ENCODE measurements around the gene PARL.

Gene PARL

DNA sequence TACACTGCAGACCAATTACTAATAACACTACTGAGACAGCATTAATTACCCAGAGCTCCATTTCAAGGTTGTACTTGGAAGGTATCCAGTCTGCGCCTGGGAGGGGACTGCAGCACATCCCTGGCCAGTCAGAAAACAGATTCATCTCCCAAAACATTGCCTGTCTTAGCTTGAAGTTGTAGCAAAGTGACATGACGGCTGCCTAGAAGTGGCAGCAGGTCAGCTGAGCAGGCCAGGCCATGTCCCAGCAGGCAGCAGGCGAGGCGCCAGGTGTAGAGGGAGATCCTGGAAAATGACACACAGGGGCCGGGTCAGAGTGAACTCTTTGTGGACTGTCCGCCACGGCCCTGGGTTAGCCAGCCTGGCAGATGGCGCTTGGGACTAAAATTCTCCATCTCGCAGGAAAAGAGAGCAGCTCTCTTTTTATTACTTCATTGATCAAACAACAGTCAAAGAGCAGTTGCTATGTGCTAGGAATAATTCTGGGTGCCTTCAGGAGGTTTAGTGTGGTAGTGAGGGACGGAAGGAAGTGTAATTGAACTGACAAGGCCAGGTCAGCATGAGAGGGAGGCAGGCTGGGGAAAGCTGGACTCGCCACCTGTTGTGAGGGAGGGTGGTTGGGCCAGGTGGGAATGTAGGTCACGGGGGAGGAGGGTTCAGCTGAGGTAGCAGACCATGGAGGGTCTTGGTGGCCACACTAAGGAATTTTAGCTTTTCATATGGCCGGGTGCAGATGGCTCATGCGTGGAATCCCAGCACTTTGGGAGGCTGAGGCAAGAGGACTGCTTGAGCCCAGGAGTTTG is 58.0 kb downstream of the PARL start:
- TF ChIP-seq, protein P1, sequence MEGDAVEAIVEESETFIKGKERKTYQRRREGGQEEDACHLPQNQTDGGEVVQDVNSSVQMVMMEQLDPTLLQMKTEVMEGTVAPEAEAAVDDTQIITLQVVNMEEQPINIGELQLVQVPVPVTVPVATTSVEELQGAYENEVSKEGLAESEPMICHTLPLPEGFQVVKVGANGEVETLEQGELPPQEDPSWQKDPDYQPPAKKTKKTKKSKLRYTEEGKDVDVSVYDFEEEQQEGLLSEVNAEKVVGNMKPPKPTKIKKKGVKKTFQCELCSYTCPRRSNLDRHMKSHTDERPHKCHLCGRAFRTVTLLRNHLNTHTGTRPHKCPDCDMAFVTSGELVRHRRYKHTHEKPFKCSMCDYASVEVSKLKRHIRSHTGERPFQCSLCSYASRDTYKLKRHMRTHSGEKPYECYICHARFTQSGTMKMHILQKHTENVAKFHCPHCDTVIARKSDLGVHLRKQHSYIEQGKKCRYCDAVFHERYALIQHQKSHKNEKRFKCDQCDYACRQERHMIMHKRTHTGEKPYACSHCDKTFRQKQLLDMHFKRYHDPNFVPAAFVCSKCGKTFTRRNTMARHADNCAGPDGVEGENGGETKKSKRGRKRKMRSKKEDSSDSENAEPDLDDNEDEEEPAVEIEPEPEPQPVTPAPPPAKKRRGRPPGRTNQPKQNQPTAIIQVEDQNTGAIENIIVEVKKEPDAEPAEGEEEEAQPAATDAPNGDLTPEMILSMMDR (conservative IDR thresholded peaks at IDR 0.05; ENCODE audit: low read depth, low read length) = no peak
- no peak overlapping the region for H3K4me3 ChIP-seq (ENCODE audit: low read length)
- no peak for DNase-seq (ENCODE audit: low read depth)

DNA sequence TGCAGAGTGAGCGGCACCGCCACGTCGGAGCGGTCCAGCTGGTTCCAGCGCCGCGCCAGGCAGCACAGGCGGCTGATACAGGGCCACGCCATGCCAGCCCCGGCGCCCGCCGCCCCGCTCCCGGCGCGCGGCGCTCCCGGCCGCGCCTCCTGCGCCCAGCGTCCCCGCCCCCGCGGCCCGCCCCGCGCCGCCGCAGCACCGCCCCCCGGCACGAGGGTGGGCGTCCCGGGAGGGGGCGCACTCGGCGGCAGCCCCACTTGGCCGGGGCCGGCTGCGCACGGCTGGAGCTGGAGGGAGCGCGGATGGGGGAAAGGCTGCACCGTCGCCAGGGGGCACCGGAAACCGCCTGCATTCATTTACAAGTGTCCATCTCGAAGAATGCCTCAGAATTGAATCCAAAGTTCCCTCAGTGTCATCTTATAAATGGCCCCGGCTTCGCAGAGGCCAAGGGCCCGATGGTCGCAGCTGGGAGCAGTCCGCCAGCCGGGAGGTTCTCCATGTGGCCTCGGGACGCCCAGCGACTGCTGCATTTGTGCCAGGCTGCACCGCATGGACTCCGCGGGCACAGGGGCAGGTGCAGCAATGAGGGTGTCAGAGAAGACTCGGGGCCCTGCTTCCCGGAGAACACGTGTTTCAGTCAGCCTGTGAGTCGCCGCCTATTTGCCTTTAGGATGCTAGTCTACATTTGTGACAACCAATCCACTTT is 59.1 kb downstream of the PARL start, which contains the start of gene MAP6D1:
TSS of gene MAP6D1 (minus strand) at position 122 of the 706 bp plus-strand sequence. CDS start at position 92, 30 bp downstream.
- TF ChIP-seq, protein P1 (conservative IDR thresholded peaks at IDR 0.05; ENCODE audit: low read depth, low read length) = peak; percentile 49
- DNase-seq (ENCODE audit: low read depth) = no peak
- H3K4me3 ChIP-seq (ENCODE audit: low read length) = peak within 1 kb of the TSS; percentile 63

DNA sequence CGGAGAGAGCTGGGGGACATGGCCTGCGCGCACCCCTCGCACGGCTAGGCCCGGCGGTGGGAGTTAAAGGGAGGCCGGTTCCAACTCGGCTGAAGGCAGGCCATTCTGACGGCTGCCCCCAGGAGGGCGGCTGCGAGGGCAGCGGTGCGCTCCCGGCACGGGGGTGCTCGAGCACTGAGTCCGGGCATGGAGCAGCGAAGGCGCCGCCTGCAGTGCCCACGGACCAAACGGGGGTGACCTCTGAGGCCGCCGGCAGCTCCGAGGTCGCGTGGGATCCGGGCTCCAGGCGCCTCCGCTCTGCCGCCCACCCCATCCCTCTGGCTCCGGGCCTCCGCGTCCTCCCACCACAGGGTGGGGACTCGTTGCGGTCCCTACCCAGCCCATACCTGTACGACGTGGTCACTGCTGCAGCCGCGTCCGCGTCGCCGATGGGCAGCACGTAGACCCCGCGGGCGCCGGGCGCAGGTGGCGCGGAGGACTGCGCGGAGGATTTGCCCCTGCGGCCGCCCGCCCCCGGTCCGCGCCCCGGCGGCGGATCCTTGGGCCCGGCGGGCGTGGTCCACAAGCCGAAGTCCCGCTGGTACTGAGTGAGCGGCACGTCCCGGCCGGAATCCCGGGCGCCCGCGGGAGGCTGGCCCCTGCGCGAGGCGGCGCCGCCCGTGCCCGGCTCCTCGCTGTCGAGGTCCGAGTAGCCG is 59.8 kb downstream of the PARL start:
- TF ChIP-seq, protein P1 (conservative IDR thresholded peaks at IDR 0.05; ENCODE audit: low read depth, low read length) = no peak
- no peak for DNase-seq (ENCODE audit: low read depth)
- H3K4me3 ChIP-seq (ENCODE audit: low read length) = peak overlapping the region; percentile 63

DNA sequence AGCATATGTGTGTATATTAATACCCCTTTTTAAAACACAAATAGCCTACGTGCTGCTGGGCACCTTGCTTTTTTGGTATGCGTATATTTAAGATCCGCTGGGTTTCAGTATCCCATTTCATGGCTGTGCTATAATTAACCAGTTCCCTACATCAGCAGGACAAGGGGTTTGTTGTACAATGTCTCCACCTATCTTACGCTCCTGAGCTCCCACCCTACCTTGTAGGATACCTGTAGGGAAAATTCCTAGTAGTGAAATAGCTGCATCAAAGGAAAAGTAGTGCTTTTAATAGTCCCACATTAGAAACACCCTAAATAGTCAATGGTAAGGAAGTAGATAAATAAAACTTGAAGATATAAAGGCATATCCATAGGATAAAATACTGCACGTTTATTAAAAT is 60.7 kb downstream of the PARL start:
- no peak for DNase-seq (ENCODE audit: low read depth)
- TF ChIP-seq, protein P1 (conservative IDR thresholded peaks at IDR 0.05; ENCODE audit: low read depth, low read length) = no peak
- peak overlapping the region; percentile 63 for H3K4me3 ChIP-seq (ENCODE audit: low read length)

DNA sequence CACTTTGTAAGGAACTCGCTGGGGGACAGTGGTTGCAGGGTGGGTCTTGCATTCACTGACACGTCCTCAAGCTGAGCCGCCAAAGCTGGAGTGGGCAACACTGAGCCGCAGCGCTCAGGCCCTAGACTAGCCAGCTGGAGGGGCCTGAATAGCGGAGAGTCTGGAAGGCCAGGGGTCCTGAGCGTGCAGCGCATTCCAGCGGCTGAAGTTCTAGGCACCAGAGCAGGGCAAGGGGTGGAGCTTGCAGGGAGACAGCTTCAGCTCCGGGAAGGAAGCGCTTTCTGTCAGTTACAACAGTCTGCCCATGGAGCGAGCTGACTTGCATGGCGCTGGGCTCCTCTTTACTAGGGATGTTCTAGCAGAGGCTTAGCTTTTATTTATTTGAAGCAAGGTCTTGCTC is 62.0 kb downstream of the PARL start:
- no peak for DNase-seq (ENCODE audit: low read depth)
- no peak overlapping the region for H3K4me3 ChIP-seq (ENCODE audit: low read length)
- TF ChIP-seq, protein P1 (conservative IDR thresholded peaks at IDR 0.05; ENCODE audit: low read depth, low read length) = no peak

DNA sequence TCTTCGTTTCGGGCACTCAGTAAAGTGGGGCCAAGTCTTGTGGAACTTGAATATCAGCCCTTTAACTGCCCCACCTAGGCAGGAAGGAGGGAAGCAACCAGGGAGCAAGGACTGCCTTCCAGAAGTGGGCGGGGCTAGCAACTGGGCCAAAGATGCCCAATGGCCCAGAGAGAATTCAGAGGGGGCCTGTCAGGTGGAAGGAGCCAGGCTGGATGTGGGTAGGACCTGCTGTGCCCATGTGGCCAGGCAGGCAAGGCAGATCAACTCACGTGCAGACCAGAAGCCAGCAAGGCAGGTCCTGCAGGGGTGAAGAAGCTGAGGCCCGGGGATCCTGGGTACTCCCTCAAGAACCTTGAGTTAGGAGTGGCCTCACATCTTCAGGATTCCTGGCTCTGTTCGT is 64.8 kb downstream of the PARL start:
- no peak overlapping the region for H3K4me3 ChIP-seq (ENCODE audit: low read length)
- TF ChIP-seq, protein P1 (conservative IDR thresholded peaks at IDR 0.05; ENCODE audit: low read depth, low read length) = no peak
- DNase-seq (ENCODE audit: low read depth) = no peak
